Muscle layer of colon (tissue), 2 donors: ENCODE measurements around the gene BICC1.
A peak's percentile ranks its signal among the peaks of the same experiment; 100 is the strongest.

ENCODE experiments used
- H3K27ac ChIP-seq: one replicate; pipeline ENCODE4 v1.7.0; 2013; ENCODE audit warnings: low read depth, mild to moderate bottlenecking, low read length, moderate library complexity
- H3K27me3 ChIP-seq, 2 donors: one replicate each; pipeline ENCODE4 v1.7.0; 2013; ENCODE audit warnings: low read length in 2 of 2, mild to moderate bottlenecking in 2 of 2; ENCODE audit not compliant: insufficient read depth in 2 of 2, control insufficient read depth in 1 of 2
- H3K36me3 ChIP-seq: one replicate; pipeline ENCODE4 v1.7.0; 2013; ENCODE audit warnings: mild to moderate bottlenecking, low read length; ENCODE audit not compliant: insufficient read depth
- H3K4me1 ChIP-seq: one replicate; pipeline ENCODE4 v1.7.0; 2013; ENCODE audit warnings: mild to moderate bottlenecking, low read length; ENCODE audit not compliant: insufficient read depth
- H3K4me3 ChIP-seq, 2 donors: one replicate each; pipeline ENCODE4 v1.7.0; 2013; ENCODE audit warnings: low read length in 2 of 2, low read depth in 1 of 2, mild to moderate bottlenecking in 1 of 2, moderate library complexity in 1 of 2
- H3K9ac ChIP-seq: one replicate; pipeline ENCODE4 v1.7.0; 2013; ENCODE audit warnings: low read length
- H3K9me3 ChIP-seq: one replicate; pipeline ENCODE4 v1.7.0; 2013; ENCODE audit warnings: mild to moderate bottlenecking, low read length
- donor health status: abdominal sarcoma.
- donor health status: Adenocarcinoma of cecum.

Gene BICC1, protein sequence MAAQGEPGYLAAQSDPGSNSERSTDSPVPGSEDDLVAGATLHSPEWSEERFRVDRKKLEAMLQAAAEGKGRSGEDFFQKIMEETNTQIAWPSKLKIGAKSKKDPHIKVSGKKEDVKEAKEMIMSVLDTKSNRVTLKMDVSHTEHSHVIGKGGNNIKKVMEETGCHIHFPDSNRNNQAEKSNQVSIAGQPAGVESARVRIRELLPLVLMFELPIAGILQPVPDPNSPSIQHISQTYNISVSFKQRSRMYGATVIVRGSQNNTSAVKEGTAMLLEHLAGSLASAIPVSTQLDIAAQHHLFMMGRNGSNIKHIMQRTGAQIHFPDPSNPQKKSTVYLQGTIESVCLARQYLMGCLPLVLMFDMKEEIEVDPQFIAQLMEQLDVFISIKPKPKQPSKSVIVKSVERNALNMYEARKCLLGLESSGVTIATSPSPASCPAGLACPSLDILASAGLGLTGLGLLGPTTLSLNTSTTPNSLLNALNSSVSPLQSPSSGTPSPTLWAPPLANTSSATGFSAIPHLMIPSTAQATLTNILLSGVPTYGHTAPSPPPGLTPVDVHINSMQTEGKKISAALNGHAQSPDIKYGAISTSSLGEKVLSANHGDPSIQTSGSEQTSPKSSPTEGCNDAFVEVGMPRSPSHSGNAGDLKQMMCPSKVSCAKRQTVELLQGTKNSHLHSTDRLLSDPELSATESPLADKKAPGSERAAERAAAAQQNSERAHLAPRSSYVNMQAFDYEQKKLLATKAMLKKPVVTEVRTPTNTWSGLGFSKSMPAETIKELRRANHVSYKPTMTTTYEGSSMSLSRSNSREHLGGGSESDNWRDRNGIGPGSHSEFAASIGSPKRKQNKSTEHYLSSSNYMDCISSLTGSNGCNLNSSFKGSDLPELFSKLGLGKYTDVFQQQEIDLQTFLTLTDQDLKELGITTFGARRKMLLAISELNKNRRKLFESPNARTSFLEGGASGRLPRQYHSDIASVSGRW

GRCh38 chr10:58512491-58513187 is at the start of gene BICC1:
BICC1 (plus strand) TSS chr10:58512872; CDS start chr10:58513144, 272 bp downstream.
- H3K4me3 ChIP-seq = peak within 1 kb of the TSS; percentile 70 to 83
- H3K27me3 ChIP-seq = no peaks in the 10 kb centered on the region
- no peaks in the 10 kb centered on the region for H3K4me1 ChIP-seq
- peak within 1 kb of the TSS; percentile 78 for H3K27ac ChIP-seq
- H3K9me3 ChIP-seq = no peaks in the 10 kb centered on the region
- H3K9ac ChIP-seq = peak within 1 kb of the TSS; percentile 31
- H3K36me3 ChIP-seq = no peaks in the 10 kb centered on the region

- H3K4me3 ChIP-seq = no peak overlapping the region
- H3K9me3 ChIP-seq = no peaks in the 10 kb centered on the region
- no peaks in the 10 kb centered on the region for H3K36me3 ChIP-seq
- no peak overlapping the region for H3K9ac ChIP-seq
- no peaks in the 10 kb centered on the region for H3K27me3 ChIP-seq
- H3K4me1 ChIP-seq = no peaks in the 10 kb centered on the region
- no peak overlapping the region for H3K27ac ChIP-seq
Observed at GRCh38 chr10:58464956-58465355, 47.7 kb upstream of the BICC1 start.

DNA sequence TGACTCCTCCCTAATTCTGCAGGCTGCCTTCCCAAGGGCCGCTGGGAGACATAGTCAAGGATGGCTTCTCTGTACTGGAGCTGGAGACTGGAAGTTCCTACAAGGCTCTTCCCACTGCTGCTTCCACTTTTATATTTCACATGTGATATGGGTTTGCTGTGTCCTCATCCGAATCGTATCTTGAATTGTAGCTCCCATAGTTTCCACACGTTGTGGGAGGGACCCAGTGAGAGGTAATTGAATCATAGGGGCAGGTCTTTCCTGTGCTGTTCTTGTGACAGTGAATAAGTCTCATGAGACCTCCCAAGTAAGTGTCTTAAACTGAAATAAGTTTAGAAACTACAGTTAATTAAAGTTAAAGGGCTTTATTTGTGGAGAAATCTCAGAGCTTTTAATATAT is 47.0 kb upstream of the BICC1 start:
- Histone ChIP-seq H3K4me1 (no peaks in the 10 kb centered on the region), H3K4me3 (no peak overlapping the region), H3K9me3 (no peaks in the 10 kb centered on the region), H3K36me3 (no peaks in the 10 kb centered on the region), H3K27me3 (no peaks in the 10 kb centered on the region), H3K27ac (no peak overlapping the region), H3K9ac (no peak overlapping the region)

- Histone ChIP-seq H3K36me3 (no peaks in the 10 kb centered on the region), H3K27me3 (no peaks in the 10 kb centered on the region), H3K4me1 (no peaks in the 10 kb centered on the region), H3K27ac (no peak overlapping the region), H3K9ac (no peak overlapping the region), H3K9me3 (no peaks in the 10 kb centered on the region), H3K4me3 (no peak overlapping the region)
Observed at GRCh38 chr10:58467931-58468635, 44.6 kb upstream of the BICC1 start.

DNA sequence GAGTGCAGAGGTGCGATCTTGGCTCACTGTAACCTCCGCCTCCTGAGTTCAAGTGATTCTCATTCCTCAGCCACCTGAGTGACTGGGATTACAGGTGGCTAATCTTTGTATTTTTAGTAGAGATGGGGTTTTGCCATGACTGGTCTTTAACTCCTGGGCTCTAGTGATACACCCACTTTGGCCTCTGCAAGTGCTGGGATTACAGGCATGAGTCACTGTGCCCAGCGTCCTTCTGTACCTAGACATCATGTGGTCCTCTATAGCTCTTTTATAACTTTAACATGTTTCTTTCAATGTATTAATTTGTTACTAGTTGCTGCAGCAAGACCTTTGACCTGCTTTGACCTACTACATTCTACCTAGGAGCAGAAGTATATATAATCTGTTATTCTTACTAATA is 38.7 kb upstream of the BICC1 start:
- no peaks in the 10 kb centered on the region for H3K27me3 ChIP-seq
- no peak overlapping the region for H3K27ac ChIP-seq
- H3K36me3 ChIP-seq = no peaks in the 10 kb centered on the region
- no peak overlapping the region for H3K4me3 ChIP-seq
- H3K9ac ChIP-seq = no peak overlapping the region
- H3K9me3 ChIP-seq = no peaks in the 10 kb centered on the region
- no peaks in the 10 kb centered on the region for H3K4me1 ChIP-seq

- no peaks in the 10 kb centered on the region for H3K9me3 ChIP-seq
- no peak overlapping the region for H3K4me3 ChIP-seq
- no peaks in the 10 kb centered on the region for H3K4me1 ChIP-seq
- no peaks in the 10 kb centered on the region for H3K27me3 ChIP-seq
- no peak overlapping the region for H3K9ac ChIP-seq
- no peak overlapping the region for H3K27ac ChIP-seq
- H3K36me3 ChIP-seq = no peaks in the 10 kb centered on the region
Observed at GRCh38 chr10:58475322-58476277, 37.1 kb upstream of the BICC1 start.

- Histone ChIP-seq H3K36me3 (no peaks in the 10 kb centered on the region), H3K27ac (no peak overlapping the region), H3K4me1 (no peaks in the 10 kb centered on the region), H3K9ac (no peak overlapping the region), H3K4me3 (no peak overlapping the region), H3K9me3 (no peaks in the 10 kb centered on the region), H3K27me3 (no peaks in the 10 kb centered on the region)
Observed at GRCh38 chr10:58477122-58477521, 35.5 kb upstream of the BICC1 start.

DNA sequence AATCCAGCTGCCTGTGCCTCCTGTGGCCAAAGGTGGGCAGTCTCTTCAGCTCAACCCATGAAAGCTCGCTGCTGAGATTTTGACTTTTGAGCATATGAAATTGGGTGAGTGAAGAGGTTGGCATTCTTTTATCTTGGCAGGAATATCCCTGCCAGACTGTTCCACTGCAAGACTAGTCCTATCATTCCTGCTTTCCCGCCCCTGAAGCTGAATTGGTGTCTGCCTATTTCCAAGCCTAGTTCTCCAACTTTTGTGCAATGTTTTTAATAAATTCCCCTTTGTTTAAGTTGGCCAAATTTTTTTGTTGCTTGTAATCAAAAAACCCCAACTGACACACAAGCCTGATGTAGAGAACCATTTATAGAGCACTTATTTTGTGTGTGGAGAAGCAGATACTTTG is 34.8 kb upstream of the BICC1 start:
- Histone ChIP-seq H3K9ac (no peak overlapping the region), H3K4me3 (no peak overlapping the region), H3K27me3 (no peaks in the 10 kb centered on the region), H3K4me1 (no peaks in the 10 kb centered on the region), H3K36me3 (no peaks in the 10 kb centered on the region), H3K9me3 (no peaks in the 10 kb centered on the region), H3K27ac (no peak overlapping the region)

GRCh38 chr10:58479045-58479444 is 33.6 kb upstream of the BICC1 start:
- no peaks in the 10 kb centered on the region for H3K27me3 ChIP-seq
- H3K9me3 ChIP-seq = no peaks in the 10 kb centered on the region
- no peaks in the 10 kb centered on the region for H3K36me3 ChIP-seq
- H3K4me3 ChIP-seq = no peak overlapping the region
- no peak overlapping the region for H3K9ac ChIP-seq
- H3K4me1 ChIP-seq = no peaks in the 10 kb centered on the region
- H3K27ac ChIP-seq = no peak overlapping the region

GRCh38 chr10:58480321-58480720 is 32.4 kb upstream of the BICC1 start:
- Histone ChIP-seq H3K27me3 (no peaks in the 10 kb centered on the region), H3K4me1 (no peaks in the 10 kb centered on the region), H3K27ac (no peak overlapping the region), H3K9ac (no peak overlapping the region), H3K4me3 (no peak overlapping the region), H3K9me3 (no peaks in the 10 kb centered on the region), H3K36me3 (no peaks in the 10 kb centered on the region)
